K562 (cell line): ENCODE measurements around the gene FBXO8. TPM values are rescaled to one million over a fixed set of nuclear protein-coding genes. Genes with fewer than 3 reads are reported as not detected.

Experiments
- ATAC-seq: fragments of 200-7000 bp; cut with Tn5 transposase; 3 replicates; pipeline ENCODE4 v1.9.1; 2020; ENCODE audit warnings: moderate library complexity
- BruUV-seq: library from RNA; stranded (reverse); fragments of 400-500 nt; replicated peaks from 2 replicates; lab custom pipeline; 2021; lab: Mats Ljungman, UMichigan
- CTCF ChIA-PET: fragments of 300-600 bp; formaldehyde crosslinking; extraction: SDS; loops from one replicate; lab custom pipeline; 2021; ENCODE audit warnings: low intra/inter-chr PET ratio; lab: Yijun Ruan, JAX
- POLR2A ChIA-PET: fragments of 300-600, 350-650 bp; sonication (Branson Sonifier 250); formaldehyde crosslinking; extraction: SDS; loops from one replicate; lab custom pipeline; 2021; ENCODE audit warnings: antibody characterized with exemption, inconsistent platforms; lab: Yijun Ruan, JAX
- DNase-seq, 4 experiments: peaks; one replicate each; pipeline versions ENCODE4 v3.0.0 to v3.0.0-alpha.2; 2011 to 2018; ENCODE audit warnings: low spot score in 3 of 4, mixed read lengths in 3 of 4; ENCODE audit errors: extremely low read depth in 1 of 4
- FAIRE-seq: peaks from 2 replicates; lab custom pipeline; 2011; peaks lifted over from hg19 to GRCh38; lab: Jason Lieb, UNC
- H2AFZ ChIP-seq: 2 replicates; pipeline ENCODE4 v1.6.0; 2011; ENCODE audit warnings: low read depth, low read length, control low read depth, inconsistent platforms
- H3K27ac ChIP-seq: fragments of 200-600 bp; 3 replicates; pipeline ENCODE4 v1.8.0; 2011; ENCODE audit warnings: low read depth, mild to moderate bottlenecking, control low read depth, inconsistent platforms, low read length, moderate library complexity, mixed read lengths; ENCODE audit errors: extremely low read depth
- H3K27me3 ChIP-seq, 2 experiments: fragments of 300-600 bp in 1 of 2; 2 replicates in 1 of 2; 3 replicates in 1 of 2; pipeline versions ENCODE4 v1.6.0 to v1.8.0; 2011; ENCODE audit warnings: inconsistent platforms in 2 of 2, low read length in 2 of 2, mild to moderate bottlenecking in 1 of 2, mixed read lengths in 1 of 2, moderate library complexity in 1 of 2; ENCODE audit not compliant: control insufficient read depth in 2 of 2, insufficient read depth in 2 of 2
- H3K36me3 ChIP-seq: fragments of 300-600 bp; 3 replicates; pipeline ENCODE4 v1.8.0; 2011; ENCODE audit warnings: mild to moderate bottlenecking, low read length, inconsistent platforms; ENCODE audit not compliant: control insufficient read depth, insufficient read depth
- H3K4me1 ChIP-seq, 2 experiments: fragments of 200-600 bp in 1 of 2; replicated peaks in 1 of 2; 2 replicates in 1 of 2; 3 replicates in 1 of 2; pipeline versions ENCODE4 v1.5.1 to v1.8.0; 2011; ENCODE audit warnings: inconsistent platforms in 2 of 2, low read length in 2 of 2, mild to moderate bottlenecking in 1 of 2, mixed read lengths in 1 of 2, moderate library complexity in 1 of 2; ENCODE audit not compliant: control insufficient read depth in 2 of 2, insufficient read depth in 2 of 2
- H3K4me2 ChIP-seq: 2 replicates; pipeline ENCODE4 v1.6.1; 2011; ENCODE audit warnings: low read length, control low read depth, inconsistent platforms, mixed read lengths; ENCODE audit not compliant: insufficient read depth
- H3K4me3 ChIP-seq: fragments of 200-600 bp; sonication (generic), shearing (Covaris generic); 2 replicates; pipeline ENCODE4 v1.5.1; 2016; ENCODE audit warnings: control low read depth, inconsistent platforms
- H3K79me2 ChIP-seq: fragments of 200-600 bp; 3 replicates; pipeline ENCODE4 v1.8.0; 2011; ENCODE audit warnings: low read length, inconsistent platforms; ENCODE audit not compliant: control insufficient read depth, insufficient read depth
- H3K9ac ChIP-seq, 2 experiments: 2 replicates each; pipeline versions ENCODE4 v1.6.0 to v1.6.1; 2011; ENCODE audit warnings: low read depth in 2 of 2, low read length in 2 of 2, control low read depth in 1 of 2, inconsistent platforms in 1 of 2, mild to moderate bottlenecking in 1 of 2, mixed read lengths in 1 of 2; ENCODE audit not compliant: insufficient read depth in 1 of 2
- H3K9me1 ChIP-seq: one replicate; pipeline ENCODE4 v1.6.0; 2011; ENCODE audit warnings: inconsistent platforms, mild to moderate bottlenecking, low read length, moderate library complexity; ENCODE audit not compliant: control insufficient read depth, insufficient read depth
- H3K9me3 ChIP-seq: replicated peaks from 2 replicates; pipeline ENCODE4 v1.5.1; 2011; ENCODE audit warnings: low read depth, low read length, inconsistent platforms; ENCODE audit not compliant: control insufficient read depth, insufficient read depth
- H4K20me1 ChIP-seq: replicated peaks from 2 replicates; pipeline ENCODE4 v1.6.1; 2011; ENCODE audit warnings: low read length, inconsistent platforms, mixed read lengths; ENCODE audit not compliant: control insufficient read depth, insufficient read depth
- FOXJ2 ChIP-seq: fragments of 200-800 bp; sonication (Bioruptor generic); IDR thresholded peaks from 2 replicates; pipeline ENCODE4 v1.6.1; 2016; ENCODE audit warnings: missing genetic modification characterization, missing compliant biosample characterization
- GTF3C2 ChIP-seq: IDR thresholded peaks from 3 replicates; pipeline ENCODE4 v1.6.1; 2011; ENCODE audit warnings: borderline replicate concordance, mild to moderate bottlenecking, moderate library complexity; ENCODE audit not compliant: insufficient read length; ENCODE audit errors: extremely low read depth
- HBP1 ChIP-seq: fragments of 450-650 bp; formaldehyde crosslinking; IDR thresholded peaks from 2 replicates; pipeline ENCODE4 v1.4.0; 2022; ENCODE audit warnings: missing genetic modification characterization
- HEY1 ChIP-seq: fragments of 250-450 bp; sonication (Bioruptor Pico); IDR thresholded peaks from 2 replicates; pipeline ENCODE4 v1.5.0; 2020; ENCODE audit warnings: mild to moderate bottlenecking, moderate library complexity, borderline replicate concordance
- HMGXB4 ChIP-seq: sonication (generic); formaldehyde crosslinking; IDR thresholded peaks from 2 replicates; pipeline ENCODE4 v1.8.1; 2023; ENCODE audit warnings: mild to moderate bottlenecking, missing genetic modification reagents
- NFIC ChIP-seq: fragments of 450-650 bp; IDR thresholded peaks from 2 replicates; pipeline ENCODE4 v1.6.1; 2017; ENCODE audit warnings: mild to moderate bottlenecking, inconsistent platforms
- NR2C1 ChIP-seq, 2 experiments: fragments of 450-650 bp; IDR thresholded peaks; 2 replicates each; pipeline ENCODE4 v1.6.1; 2017; ENCODE audit warnings: mild to moderate bottlenecking in 2 of 2, antibody characterized with exemption in 1 of 2, inconsistent platforms in 1 of 2, missing compliant biosample characterization in 1 of 2, missing genetic modification characterization in 1 of 2
- PCBP2 ChIP-seq: fragments of 200-400 bp; formaldehyde crosslinking; IDR thresholded peaks from 2 replicates; pipeline ENCODE4 v1.6.1; 2018; ENCODE audit warnings: low read length, low read depth, mild to moderate bottlenecking, moderate library complexity; ENCODE audit not compliant: poor library complexity, severe bottlenecking
- POLR2AphosphoS5 ChIP-seq: IDR thresholded peaks from 2 replicates; pipeline ENCODE4 v1.6.1; 2011; ENCODE audit warnings: mild to moderate bottlenecking, low read depth, low read length, moderate library complexity; ENCODE audit not compliant: control insufficient read depth, insufficient read depth
- TCFL5 ChIP-seq: fragments of 250-450 bp; sonication (Bioruptor Pico); conservative IDR thresholded peaks from 2 replicates; pipeline ENCODE4 v1.6.1; 2021; ENCODE audit warnings: mild to moderate bottlenecking, moderate library complexity, matching md5 sums
- ZBTB5 ChIP-seq: fragments of 450-650 bp; IDR thresholded peaks from 2 replicates; pipeline ENCODE4 v1.6.1; 2017; ENCODE audit warnings: antibody characterized with exemption
- ZNF224 ChIP-seq: sonication (generic); formaldehyde crosslinking; IDR thresholded peaks from 2 replicates; pipeline ENCODE4 v1.8.0; 2022; ENCODE audit warnings: mild to moderate bottlenecking, missing genetic modification reagents
- ZNF699 ChIP-seq: fragments of 250-450 bp; sonication (Bioruptor Pico); IDR thresholded peaks from 2 replicates; pipeline ENCODE4 v1.8.0; 2021; ENCODE audit warnings: mild to moderate bottlenecking, moderate library complexity; ENCODE audit not compliant: insufficient replicate concordance
- ZNF830 ChIP-seq: fragments of 250-450 bp; sonication (Bioruptor Pico); IDR thresholded peaks from 2 replicates; pipeline ENCODE4 v1.5.0; 2021; ENCODE audit warnings: mild to moderate bottlenecking
- ZSCAN29 ChIP-seq: fragments of 450-650 bp; IDR thresholded peaks from 2 replicates; pipeline ENCODE4 v1.6.1; 2017
- WGBS: fragments of 100-300 bp; shearing (Covaris generic); methylation state at CpG from one replicate; pipeline ENCODE4 v1.1.6; 2016; ENCODE audit warnings: low coverage, mixed read lengths; ENCODE audit not compliant: insufficient coverage; ENCODE audit errors: missing lambda C conversion rate; 5-methylcytosine and 5-hydroxymethylcytosine counted together
- in situ Hi-C: fragments of 300-500 bp; cut with MboI; formaldehyde crosslinking; loops from 4 replicates; pipeline ENCODE4 v1.15.0; 2018; ENCODE audit warnings: inconsistent platforms, mixed read lengths
- intact Hi-C: fragments of 100-400 bp; cut with micrococcal nuclease; formaldehyde crosslinking; loops from 2 replicates; pipeline ENCODE4 v1.14.2; 2022
- polyA plus RNA-seq, 8 experiments: library from polyadenylated mRNA; depleted of rRNA in 4 of 8; stranded (reverse) in 5 of 8; unstranded in 3 of 8; fragments of >200 nt; fragmentation: Nextera tagmentation in 2 of 8; fragmentation: Illumina TruSeq in 1 of 8; extraction: Ambion mirVana in 2 of 8; extraction: Trizol in 1 of 8; gene quantifications; 2 replicates each; pipeline versions ENCODE4 v1.2.1 to v1.2.3, GENCODE V29; 2011 to 2014; ENCODE audit warnings: inconsistent platforms in 1 of 8, missing spikeins in 1 of 8
- total RNA-seq, 7 experiments: library from RNA; depleted of rRNA in 6 of 7; stranded (reverse); fragments of >200 nt in 6 of 7; fragmentation: Illumina TruSeq in 2 of 7; extraction: Trizol in 2 of 7; gene quantifications; 2 replicates each; pipeline versions ENCODE4 v1.2.1 to v1.2.3, GENCODE V29; 2011 to 2021; ENCODE audit warnings: low replicate concordance in 1 of 7

FBXO8 gene
- total and polyA plus RNA-seq, 9 of the 15 experiments (the other 6 are each of a cell fraction or from before 2014, with no cell fraction given), result 12.9 to 27.1 (median 14.8) TPM

- H3K9me3 ChIP-seq, result no peaks in the 10 kb centered on the region
- no peak for FAIRE-seq
- no peak overlapping the region for H3K4me3 ChIP-seq
- ChIA-PET CTCF (no interaction called here), POLR2A (no interaction called here)
- no peaks in the 10 kb centered on the region for H3K9me1 ChIP-seq
- ATAC-seq, result no peak
- H3K36me3 ChIP-seq, result no peaks in the 10 kb centered on the region
- no peak for DNase-seq
- BruUV-seq, result no TSS peak
- in situ Hi-C loops, result no loop called here
- no peak overlapping the region for H3K9ac ChIP-seq
- no peak overlapping the region for H3K27ac ChIP-seq
- no peaks in the 10 kb centered on the region for H3K27me3 ChIP-seq
- intact Hi-C loops, result no loop called here
- WGBS, result 0% methylated on average over 1 of the region's 1 CpG
- H2AFZ ChIP-seq, result no peak overlapping the region
- H4K20me1 ChIP-seq, result no peaks in the 10 kb centered on the region
- no peak overlapping the region for H3K4me2 ChIP-seq
- H3K4me1 ChIP-seq, result no peaks in the 10 kb centered on the region
- no peaks in the 10 kb centered on the region for H3K79me2 ChIP-seq
- TF ChIP-seq POLR2AphosphoS5 (no peak), PCBP2 (no peak), HBP1 (CRISPR knock-in tag) (no peak), ZBTB5 (no peak), NR2C1 (IDR thresholded peaks at IDR 0.05) (no peak), NR2C1 (tag; IDR thresholded peaks at IDR 0.05) (no peak), ZNF830 (no peak), TCFL5 (CRISPR knock-in tag) (no peak), HEY1 (CRISPR knock-in tag) (no peak), GTF3C2 (no peak), ZNF224 (CRISPR knock-in tag) (no peak), ZSCAN29 (no peak), ZNF699 (CRISPR knock-in tag) (no peak), HMGXB4 (CRISPR knock-in tag) (no peak), FOXJ2 (tag) (no peak), NFIC (no peak)
These were observed 74.1 kb downstream of the FBXO8 start for GRCh38 chr4:174209341-174209740.
